ENCODE results near the gene PDRG1. TPM values are rescaled to one million over a fixed set of nuclear protein-coding genes. Genes with fewer than 3 reads are reported as not detected.

The PDRG1 gene
- total and polyA plus RNA-seq, 8 donors = 9.1 to 19.1 (median 16.1) TPM

DNA sequence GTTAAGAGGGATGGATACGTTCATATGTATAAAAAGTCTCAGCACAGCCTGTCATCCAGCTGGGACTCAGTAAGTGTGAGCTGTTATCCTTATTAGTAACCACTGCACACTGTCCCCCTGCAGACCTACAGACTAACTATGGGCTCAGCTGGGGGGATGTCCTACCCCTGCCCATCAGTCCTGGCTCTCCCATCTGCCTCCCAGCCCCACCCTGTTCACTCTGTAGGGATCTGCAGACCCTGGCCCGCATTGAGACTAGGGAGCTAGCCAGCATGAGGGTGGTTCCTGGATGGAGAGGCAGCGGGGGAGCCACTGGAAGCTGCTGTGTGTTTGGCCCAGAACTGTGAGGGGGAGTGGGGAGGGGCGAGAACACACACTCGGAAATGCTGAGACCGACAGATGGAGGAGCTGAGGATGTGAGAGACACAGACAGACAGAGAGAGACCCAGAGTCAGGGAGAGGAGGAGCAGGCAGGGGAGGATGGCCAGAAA lies 33.2 kb upstream of the PDRG1 start:
- no peak for DNase-seq
- Histone ChIP-seq H3K27me3 (no peaks in the 10 kb centered on the region), H3K27ac (no peak overlapping the region), H3K36me3 (no peaks in the 10 kb centered on the region), H3K4me3 (no peak overlapping the region), H3K9me3 (no peaks in the 10 kb centered on the region), H3K4me1 (no peaks in the 10 kb centered on the region)
- intact Hi-C loops (cut with DNase I) = no loop called here
- TF ChIP-seq, protein P1, sequence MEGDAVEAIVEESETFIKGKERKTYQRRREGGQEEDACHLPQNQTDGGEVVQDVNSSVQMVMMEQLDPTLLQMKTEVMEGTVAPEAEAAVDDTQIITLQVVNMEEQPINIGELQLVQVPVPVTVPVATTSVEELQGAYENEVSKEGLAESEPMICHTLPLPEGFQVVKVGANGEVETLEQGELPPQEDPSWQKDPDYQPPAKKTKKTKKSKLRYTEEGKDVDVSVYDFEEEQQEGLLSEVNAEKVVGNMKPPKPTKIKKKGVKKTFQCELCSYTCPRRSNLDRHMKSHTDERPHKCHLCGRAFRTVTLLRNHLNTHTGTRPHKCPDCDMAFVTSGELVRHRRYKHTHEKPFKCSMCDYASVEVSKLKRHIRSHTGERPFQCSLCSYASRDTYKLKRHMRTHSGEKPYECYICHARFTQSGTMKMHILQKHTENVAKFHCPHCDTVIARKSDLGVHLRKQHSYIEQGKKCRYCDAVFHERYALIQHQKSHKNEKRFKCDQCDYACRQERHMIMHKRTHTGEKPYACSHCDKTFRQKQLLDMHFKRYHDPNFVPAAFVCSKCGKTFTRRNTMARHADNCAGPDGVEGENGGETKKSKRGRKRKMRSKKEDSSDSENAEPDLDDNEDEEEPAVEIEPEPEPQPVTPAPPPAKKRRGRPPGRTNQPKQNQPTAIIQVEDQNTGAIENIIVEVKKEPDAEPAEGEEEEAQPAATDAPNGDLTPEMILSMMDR (IDR thresholded peaks at IDR 0.05) = no peak
- no peak for ATAC-seq

DNA sequence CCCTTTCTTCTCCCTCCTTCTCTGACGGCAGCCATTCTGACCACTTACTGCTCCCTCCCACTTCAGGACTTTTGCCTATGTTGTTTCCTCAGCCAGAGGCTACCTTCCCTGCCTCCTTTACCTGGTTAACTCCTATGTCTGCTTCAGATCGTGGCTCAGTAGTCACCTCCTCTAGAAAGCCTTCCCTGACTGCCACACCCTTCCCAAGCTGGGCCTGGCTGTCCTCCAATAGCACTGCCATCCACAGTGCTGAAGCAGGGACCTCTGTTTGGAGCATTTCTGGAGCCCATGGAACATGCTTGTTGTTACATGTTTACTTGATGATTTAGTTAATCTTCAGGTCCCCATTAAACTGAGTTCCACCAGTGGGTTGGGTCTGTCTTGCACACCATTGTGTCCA lies 29.9 kb upstream of the PDRG1 start:
- ATAC-seq (no peak), DNase-seq (no peak)
- H3K4me1 ChIP-seq = no peaks in the 10 kb centered on the region
- no peak overlapping the region for H3K27ac ChIP-seq
- H3K27me3 ChIP-seq = no peaks in the 10 kb centered on the region
- no peaks in the 10 kb centered on the region for H3K9me3 ChIP-seq
- H3K36me3 ChIP-seq = no peaks in the 10 kb centered on the region
- intact Hi-C loops (cut with DNase I) = no loop called here
- H3K4me3 ChIP-seq = no peak overlapping the region
- TF ChIP-seq, protein P1 (IDR thresholded peaks at IDR 0.05) = no peak

DNA sequence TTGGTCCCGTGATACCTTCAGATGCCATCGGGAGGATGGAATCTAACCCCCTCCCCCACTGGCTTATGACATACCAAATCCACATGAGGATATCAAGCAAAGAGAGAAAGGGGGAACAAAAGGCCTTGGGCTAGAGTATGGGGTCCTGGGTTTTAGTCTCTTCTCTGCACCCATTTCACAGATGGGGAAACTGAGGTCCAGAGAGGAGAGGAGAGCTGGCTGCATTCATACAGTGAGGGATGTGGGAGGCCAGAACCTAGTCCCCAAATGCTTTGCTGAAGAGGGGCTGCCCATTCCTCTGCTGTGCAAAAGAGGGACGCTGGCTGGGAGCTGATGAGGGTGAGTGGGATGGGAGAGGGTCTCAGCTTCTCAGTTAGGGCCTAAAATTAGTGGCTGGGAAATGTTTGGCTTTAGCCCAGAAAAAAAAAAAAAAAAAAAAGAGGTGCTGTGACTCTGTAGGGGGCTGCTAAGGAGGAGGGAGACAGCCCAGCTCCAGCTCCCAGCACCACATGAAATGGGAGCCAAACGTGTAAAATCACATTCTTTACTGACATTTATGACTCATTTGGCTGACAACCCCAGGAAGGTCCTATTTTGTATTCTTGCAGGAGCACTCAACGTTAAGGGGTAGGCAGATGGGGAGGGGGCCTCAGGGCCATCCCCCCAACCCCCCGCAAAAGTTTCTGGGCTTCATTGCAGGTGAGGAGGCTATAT lies 28.0 kb upstream of the PDRG1 start:
- intact Hi-C loops (cut with DNase I) = no loop called here
- Histone ChIP-seq H3K4me1 (no peaks in the 10 kb centered on the region), H3K27me3 (peaks cover 0 to 4% of the 10 kb centered on the region in 2 donors), H3K27ac (no peak overlapping the region), H3K36me3 (no peaks in the 10 kb centered on the region), H3K9me3 (no peaks in the 10 kb centered on the region), H3K4me3 (no peak overlapping the region)
- TF ChIP-seq, protein P1 (IDR thresholded peaks at IDR 0.05) = no peak
- DNase-seq (no peak), ATAC-seq (no peak)

DNA sequence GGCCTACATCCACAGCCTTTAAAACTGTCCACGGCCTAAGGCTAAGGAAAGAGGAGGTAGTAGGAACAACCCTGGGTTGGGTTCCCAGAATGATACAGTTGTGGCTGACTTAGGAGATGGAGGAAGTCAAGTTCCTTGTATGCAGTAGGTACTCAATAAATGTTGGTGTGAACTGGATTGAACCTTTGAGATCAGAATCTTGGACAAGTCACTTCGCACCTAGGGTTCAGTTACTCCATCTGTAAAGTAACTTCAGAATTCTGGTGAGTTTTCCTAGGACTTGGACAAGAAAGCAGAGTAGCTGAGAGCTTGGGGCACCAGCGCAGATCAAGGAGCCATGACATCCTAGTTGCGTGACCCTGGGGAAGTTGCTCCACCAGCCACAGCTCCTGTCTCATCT lies 25.2 kb upstream of the PDRG1 start:
- intact Hi-C loops (cut with DNase I) = no loop called here
- TF ChIP-seq, protein P1 (IDR thresholded peaks at IDR 0.05) = no peak
- H3K4me1 ChIP-seq = no peaks in the 10 kb centered on the region
- H3K36me3 ChIP-seq = no peaks in the 10 kb centered on the region
- ATAC-seq (no peak), DNase-seq (no peak)
- H3K27ac ChIP-seq = no peak overlapping the region
- peaks cover 0 to 9% of the 10 kb centered on the region in 2 donors for H3K27me3 ChIP-seq
- H3K9me3 ChIP-seq = no peaks in the 10 kb centered on the region
- no peak overlapping the region for H3K4me3 ChIP-seq

DNA sequence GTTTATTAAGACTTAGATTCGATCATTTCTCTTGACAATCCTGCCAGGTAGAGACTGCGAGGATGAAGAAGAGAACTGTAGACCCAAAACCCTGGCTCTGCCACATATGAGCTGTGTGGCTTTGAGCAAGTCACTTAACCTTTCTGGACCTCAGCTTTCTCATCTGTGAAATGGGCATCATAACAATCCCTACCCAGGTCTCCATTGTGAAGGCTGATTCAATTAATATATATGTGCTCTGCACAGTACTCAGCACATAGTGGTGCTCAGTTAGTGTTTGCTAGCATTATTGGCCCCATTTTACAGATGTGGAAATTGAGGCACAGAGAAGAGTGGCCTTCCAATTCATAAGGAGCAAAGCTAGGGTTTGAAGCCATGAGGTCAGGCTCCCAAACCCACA lies 24.0 kb upstream of the PDRG1 start:
- TF ChIP-seq, protein P1 (IDR thresholded peaks at IDR 0.05) = no peak

More for the DNA sequence above, 24.0 kb upstream of the PDRG1 start:
- peaks cover 0 to 11% of the 10 kb centered on the region in 2 donors for H3K27me3 ChIP-seq
- no peak overlapping the region for H3K27ac ChIP-seq
- no peak overlapping the region for H3K4me3 ChIP-seq
- intact Hi-C loops (cut with DNase I) = no loop called here
- no peaks in the 10 kb centered on the region for H3K9me3 ChIP-seq
- DNase-seq (no peak), ATAC-seq (no peak)
- H3K36me3 ChIP-seq = no peaks in the 10 kb centered on the region
- H3K4me1 ChIP-seq = no peaks in the 10 kb centered on the region

Measured in left lung (tissue), 10 donors.